MCF 10A (cell line): ENCODE data around the gene PTPDC1. TPM values are rescaled to one million over a fixed set of nuclear protein-coding genes. Genes with fewer than 3 reads are reported as not detected.
A peak's percentile ranks its signal among the peaks of the same experiment; 100 is the strongest.

ENCODE experiments used
- Bru-seq: library from RNA; stranded (reverse); fragments of 400-500 nt; gene quantifications from one replicate; lab custom pipeline; 2021; lab: Mats Ljungman, UMichigan
- BruChase-seq, 2 experiments: library from RNA; stranded (reverse); fragments of 400-500 nt; gene quantifications; one replicate each; lab custom pipeline; 2021; lab: Mats Ljungman, UMichigan
- BruUV-seq: library from RNA; stranded (reverse); fragments of 400-500 nt; replicated peaks from 2 replicates; lab custom pipeline; 2021; lab: Mats Ljungman, UMichigan
- CTCF ChIA-PET: fragments of 300-600 bp; sonication (Branson Sonifier 250); formaldehyde crosslinking; extraction: SDS; loops from one replicate; lab custom pipeline; 2021; ENCODE audit warnings: antibody characterized with exemption, inconsistent platforms; lab: Yijun Ruan, JAX
- POLR2A ChIA-PET: fragments of 300-600, 350-650 bp; sonication (Branson Sonifier 250); formaldehyde crosslinking; extraction: SDS; loops from one replicate; lab custom pipeline; 2020; ENCODE audit warnings: antibody characterized with exemption, inconsistent platforms; lab: Yijun Ruan, JAX
- DNase-seq: peaks from one replicate; pipeline ENCODE4 v3.0.0-alpha.2; 2018; ENCODE audit not compliant: unreplicated experiment
- H3K27ac Mint-ChIP-seq: one replicate; pipeline ENCODE4 v1.8.0; 2022; ENCODE audit warnings: mild to moderate bottlenecking, low read depth, mixed read lengths; ENCODE audit not compliant: unreplicated experiment
- H3K27me3 Mint-ChIP-seq: one replicate; pipeline ENCODE4 v1.8.0; 2022; ENCODE audit warnings: mixed read lengths; ENCODE audit not compliant: insufficient read depth, unreplicated experiment
- H3K36me3 Mint-ChIP-seq: one replicate; pipeline ENCODE4 v1.8.0; 2022; ENCODE audit warnings: mild to moderate bottlenecking, moderate library complexity, mixed read lengths; ENCODE audit not compliant: insufficient read depth, unreplicated experiment
- H3K4me1 Mint-ChIP-seq: one replicate; pipeline ENCODE4 v1.8.0; 2022; ENCODE audit warnings: mixed read lengths; ENCODE audit not compliant: insufficient read depth, unreplicated experiment
- H3K4me3 Mint-ChIP-seq: one replicate; pipeline ENCODE4 v1.8.0; 2022; ENCODE audit warnings: mild to moderate bottlenecking, moderate library complexity, mixed read lengths; ENCODE audit not compliant: unreplicated experiment
- H3K9me3 Mint-ChIP-seq: one replicate; pipeline ENCODE4 v1.8.0; 2022; ENCODE audit warnings: mixed read lengths; ENCODE audit not compliant: unreplicated experiment
- intact Hi-C: fragments of 100-400 bp; cut with micrococcal nuclease; formaldehyde crosslinking; loops from 2 replicates; pipeline ENCODE4 v1.14.1; 2022
- long read RNA-seq: library from polyadenylated mRNA; stranded (forward); transcript quantifications from one replicate; pipeline ENCODE4 v2.0.0, GENCODE V29; 2022
- total RNA-seq: library from RNA; stranded (reverse); gene quantifications from 2 replicates; pipeline ENCODE4 v1.2.3, GENCODE V29; 2022
- TF ChIP-seq, protein P1 (sequence below): fragments of 200-600 bp; IDR thresholded peaks from one replicate; pipeline ENCODE4 v1.8.0; 2022; ENCODE audit warnings: antibody characterized with exemption, mild to moderate bottlenecking; ENCODE audit not compliant: unreplicated experiment

The PTPDC1 gene, protein sequence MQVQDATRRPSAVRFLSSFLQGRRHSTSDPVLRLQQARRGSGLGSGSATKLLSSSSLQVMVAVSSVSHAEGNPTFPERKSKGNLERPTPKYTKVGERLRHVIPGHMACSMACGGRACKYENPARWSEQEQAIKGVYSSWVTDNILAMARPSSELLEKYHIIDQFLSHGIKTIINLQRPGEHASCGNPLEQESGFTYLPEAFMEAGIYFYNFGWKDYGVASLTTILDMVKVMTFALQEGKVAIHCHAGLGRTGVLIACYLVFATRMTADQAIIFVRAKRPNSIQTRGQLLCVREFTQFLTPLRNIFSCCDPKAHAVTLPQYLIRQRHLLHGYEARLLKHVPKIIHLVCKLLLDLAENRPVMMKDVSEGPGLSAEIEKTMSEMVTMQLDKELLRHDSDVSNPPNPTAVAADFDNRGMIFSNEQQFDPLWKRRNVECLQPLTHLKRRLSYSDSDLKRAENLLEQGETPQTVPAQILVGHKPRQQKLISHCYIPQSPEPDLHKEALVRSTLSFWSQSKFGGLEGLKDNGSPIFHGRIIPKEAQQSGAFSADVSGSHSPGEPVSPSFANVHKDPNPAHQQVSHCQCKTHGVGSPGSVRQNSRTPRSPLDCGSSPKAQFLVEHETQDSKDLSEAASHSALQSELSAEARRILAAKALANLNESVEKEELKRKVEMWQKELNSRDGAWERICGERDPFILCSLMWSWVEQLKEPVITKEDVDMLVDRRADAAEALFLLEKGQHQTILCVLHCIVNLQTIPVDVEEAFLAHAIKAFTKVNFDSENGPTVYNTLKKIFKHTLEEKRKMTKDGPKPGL
- 42.2 and 49.9 TPM in 2 replicates for total RNA-seq
- percentile 90 among the genes with signal in this experiment for Bru-seq, nascent RNA
- percentile 92 among the genes with signal in this experiment for BruChase-seq, experiment 1, labeled RNA remaining after a 6-hour chase
- percentile 91 among the genes with signal in this experiment for BruChase-seq, experiment 2, labeled RNA remaining after a 2-hour chase
- long read RNA-seq, full-length matches to known transcripts = 27 of 63 reads
- long read RNA-seq, partial matches to known transcripts = 10 of 63 reads
- long read RNA-seq, other reads (novel, unspliced or antisense) = 26 of 63 reads

DNA sequence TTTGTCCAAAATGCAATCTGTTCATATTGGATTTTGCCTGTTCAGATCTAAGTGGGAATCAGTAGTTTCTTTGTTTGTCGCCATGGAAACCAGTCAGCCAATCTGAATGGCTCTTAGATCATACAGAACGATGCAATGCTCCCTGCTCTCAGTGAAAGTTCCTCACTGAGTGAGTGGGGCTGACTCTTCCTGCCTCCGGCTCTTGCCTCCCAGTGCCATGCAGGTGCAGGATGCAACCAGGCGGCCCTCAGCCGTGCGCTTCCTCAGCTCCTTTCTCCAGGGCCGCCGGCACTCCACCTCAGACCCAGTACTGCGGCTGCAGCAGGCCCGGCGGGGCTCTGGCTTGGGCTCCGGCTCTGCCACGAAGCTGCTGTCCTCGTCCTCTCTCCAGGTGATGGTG, at the start of gene PTPDC1:
TSS of gene PTPDC1 (plus strand) at position 151 of the 400 bp plus-strand sequence. CDS start at position 218, 67 bp downstream.
- TF ChIP-seq, protein P1, sequence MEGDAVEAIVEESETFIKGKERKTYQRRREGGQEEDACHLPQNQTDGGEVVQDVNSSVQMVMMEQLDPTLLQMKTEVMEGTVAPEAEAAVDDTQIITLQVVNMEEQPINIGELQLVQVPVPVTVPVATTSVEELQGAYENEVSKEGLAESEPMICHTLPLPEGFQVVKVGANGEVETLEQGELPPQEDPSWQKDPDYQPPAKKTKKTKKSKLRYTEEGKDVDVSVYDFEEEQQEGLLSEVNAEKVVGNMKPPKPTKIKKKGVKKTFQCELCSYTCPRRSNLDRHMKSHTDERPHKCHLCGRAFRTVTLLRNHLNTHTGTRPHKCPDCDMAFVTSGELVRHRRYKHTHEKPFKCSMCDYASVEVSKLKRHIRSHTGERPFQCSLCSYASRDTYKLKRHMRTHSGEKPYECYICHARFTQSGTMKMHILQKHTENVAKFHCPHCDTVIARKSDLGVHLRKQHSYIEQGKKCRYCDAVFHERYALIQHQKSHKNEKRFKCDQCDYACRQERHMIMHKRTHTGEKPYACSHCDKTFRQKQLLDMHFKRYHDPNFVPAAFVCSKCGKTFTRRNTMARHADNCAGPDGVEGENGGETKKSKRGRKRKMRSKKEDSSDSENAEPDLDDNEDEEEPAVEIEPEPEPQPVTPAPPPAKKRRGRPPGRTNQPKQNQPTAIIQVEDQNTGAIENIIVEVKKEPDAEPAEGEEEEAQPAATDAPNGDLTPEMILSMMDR = no peak
- DNase-seq = peak; percentile 32
- H3K4me3 Mint-ChIP-seq = peak within 1 kb of the TSS; percentile 47
- CTCF ChIA-PET = interaction anchor here (0.7 to 2.8 kb wide), 4 partner anchors 9 to 454 kb away, joined by 3 to 9 read pairs (median 4); no protein-coding TSS in a partner anchor
- H3K27ac Mint-ChIP-seq = peak within 1 kb of the TSS; percentile 85
- POLR2A ChIA-PET = interaction anchor here (1.2 to 4.6 kb wide), 5 partner anchors 12 to 84 kb away, joined by 3 to 39 read pairs (median 10); no protein-coding TSS in a partner anchor
- peaks cover 23% of the 10 kb centered on the region for H3K4me1 Mint-ChIP-seq
- H3K27me3 Mint-ChIP-seq = no peaks in the 10 kb centered on the region
- intact Hi-C loops = loop anchor here (2.0 kb wide), 1 partner anchor 82 kb away; no protein-coding TSS in a partner anchor
- peaks cover 8% of the 10 kb centered on the region for H3K36me3 Mint-ChIP-seq
- no peaks in the 10 kb centered on the region for H3K9me3 Mint-ChIP-seq
- no TSS peak for BruUV-seq

DNA sequence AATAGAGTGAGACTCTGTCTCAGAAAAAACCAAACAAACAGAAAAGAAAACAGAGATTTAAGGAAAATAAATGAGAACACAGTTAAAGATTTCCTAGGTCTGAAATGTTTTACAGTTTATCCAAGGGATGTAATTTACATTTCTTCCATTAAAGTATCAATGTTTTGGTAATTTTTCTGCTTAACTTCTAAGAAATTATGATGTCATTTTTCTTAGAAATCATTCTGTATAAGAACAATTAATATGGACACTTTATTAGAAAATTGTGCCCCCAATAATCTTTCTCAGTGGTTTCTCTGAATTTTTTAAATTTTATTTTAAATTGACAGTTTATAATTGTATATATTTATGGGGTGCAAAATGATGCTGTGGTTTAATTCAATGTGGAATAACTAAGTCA, 49.8 kb upstream of the PTPDC1 start:
- peaks cover 10% of the 10 kb centered on the region for H3K4me1 Mint-ChIP-seq
- no peaks in the 10 kb centered on the region for H3K36me3 Mint-ChIP-seq
- H3K27ac Mint-ChIP-seq = no peak overlapping the region
- ChIA-PET CTCF (interaction anchor here (0.6 kb wide), 1 partner anchor 137 kb away, joined by 3 read pairs; no protein-coding TSS in a partner anchor), POLR2A (no interaction called here)
- no peaks in the 10 kb centered on the region for H3K27me3 Mint-ChIP-seq
- intact Hi-C loops = no loop called here
- TF ChIP-seq, protein P1 = no peak
- no peak overlapping the region for H3K4me3 Mint-ChIP-seq
- DNase-seq = no peak
- BruUV-seq = no TSS peak
- H3K9me3 Mint-ChIP-seq = no peaks in the 10 kb centered on the region

DNA sequence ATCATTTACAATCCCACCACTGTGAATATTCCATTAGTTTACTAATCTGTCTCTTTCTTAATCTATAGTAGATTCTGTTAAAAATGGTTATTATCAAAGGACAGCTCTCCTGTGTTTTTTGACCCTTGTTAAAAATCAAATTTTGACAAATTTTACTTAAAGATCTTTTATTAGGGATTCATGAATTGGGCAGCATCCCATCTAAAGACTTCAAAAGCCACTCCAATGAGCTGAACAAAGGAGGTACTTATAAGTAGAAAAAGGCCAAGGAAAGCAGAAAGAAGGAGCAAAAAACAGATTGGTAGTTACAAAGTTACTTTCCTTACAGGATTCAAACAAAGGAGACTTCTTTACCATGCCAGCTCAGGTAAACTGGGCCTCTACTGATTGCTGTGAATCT, 44.5 kb upstream of the PTPDC1 start:
- CTCF ChIA-PET = interaction anchor here (0.9 to 1.6 kb wide), 2 partner anchors 25 kb away, joined by 3 read pairs; no protein-coding TSS in a partner anchor
- intact Hi-C loops = no loop called here
- no peak overlapping the region for H3K4me3 Mint-ChIP-seq
- BruUV-seq = no TSS peak
- no peaks in the 10 kb centered on the region for H3K27me3 Mint-ChIP-seq
- H3K36me3 Mint-ChIP-seq = no peaks in the 10 kb centered on the region
- POLR2A ChIA-PET = interaction anchor here (0.8 kb wide), 1 partner anchor 141 kb away, joined by 3 read pairs; no protein-coding TSS in a partner anchor
- TF ChIP-seq, protein P1 = no peak
- no peaks in the 10 kb centered on the region for H3K9me3 Mint-ChIP-seq
- H3K27ac Mint-ChIP-seq = no peak overlapping the region
- no peak for DNase-seq
- H3K4me1 Mint-ChIP-seq = no peaks in the 10 kb centered on the region
